NCI-H187 (cell line): ENCODE data around the gene SCN5A.

Source experiments
- DNase-seq, 2 experiments: peaks; one replicate each; lab custom pipeline; 2025; lab: John Stamatoyannopoulos, UW

SCN5A gene

GRCh38 chr3:38647217-38647970, 2.1 kb downstream of the SCN5A start:
- no peak for DNase-seq

- no peak for DNase-seq
These were observed 2.9 kb downstream of the SCN5A start for GRCh38 chr3:38646630-38647029.

GRCh38 chr3:38646062-38646461, 3.4 kb downstream of the SCN5A start:
- DNase-seq, result no peak

- DNase-seq, result no peak
These were observed 3.9 kb downstream of the SCN5A start for GRCh38 chr3:38645601-38646000.

- no peak for DNase-seq
These were observed 4.4 kb downstream of the SCN5A start for GRCh38 chr3:38645076-38645475.

GRCh38 chr3:38644662-38645053, 4.8 kb downstream of the SCN5A start:
- no peak for DNase-seq

- no peak for DNase-seq
These were observed 5.3 kb downstream of the SCN5A start for GRCh38 chr3:38644016-38644661.

GRCh38 chr3:38643592-38643991, 5.9 kb downstream of the SCN5A start:
- no peak for DNase-seq

GRCh38 chr3:38643090-38643489, 6.4 kb downstream of the SCN5A start:
- DNase-seq, result no peak

GRCh38 chr3:38641461-38642110, 7.9 kb downstream of the SCN5A start:
- no peak for DNase-seq

- no peak for DNase-seq
These were observed 8.6 kb downstream of the SCN5A start for GRCh38 chr3:38640661-38641452.

GRCh38 chr3:38638354-38638753, 11.1 kb downstream of the SCN5A start:
- DNase-seq, result no peak

GRCh38 chr3:38637906-38638305, 11.6 kb downstream of the SCN5A start:
- DNase-seq, result no peak

- no peak for DNase-seq
These were observed 12.6 kb downstream of the SCN5A start for GRCh38 chr3:38636881-38637280.

- DNase-seq, result no peak
These were observed 13.0 kb downstream of the SCN5A start for GRCh38 chr3:38636464-38636863.

- no peak for DNase-seq
These were observed 15.4 kb downstream of the SCN5A start for GRCh38 chr3:38634111-38634510.

GRCh38 chr3:38632989-38633388, 16.5 kb downstream of the SCN5A start:
- no peak for DNase-seq

- no peak for DNase-seq
These were observed 18.9 kb downstream of the SCN5A start for GRCh38 chr3:38630606-38631005.

- no peak for DNase-seq
These were observed 19.4 kb downstream of the SCN5A start for GRCh38 chr3:38630070-38630469.

GRCh38 chr3:38628835-38629234, 20.7 kb downstream of the SCN5A start:
- DNase-seq, result no peak

GRCh38 chr3:38627956-38628355, 21.5 kb downstream of the SCN5A start:
- no peak for DNase-seq

GRCh38 chr3:38626171-38626570, 23.3 kb downstream of the SCN5A start:
- no peak for DNase-seq
